Measurements from ENCODE around the gene COPS7A.
"Not testable (repeated sequence)": the region's sequence is repeated elsewhere in the genome, so short reads cannot be mapped to it uniquely, and the experiment has no call there.

Gene COPS7A

GRCh38 chr12:6701078-6701768 is 22.6 kb upstream of the COPS7A start:
- peak; percentile 28 for DNase-seq

GRCh38 chr12:6703631-6704030 is 20.2 kb upstream of the COPS7A start:
- DNase-seq, result no peak

- DNase-seq, result not testable (repeated sequence)
These were observed 15.5 kb upstream of the COPS7A start for GRCh38 chr12:6708351-6708750.

GRCh38 chr12:6708960-6709394 is 14.9 kb upstream of the COPS7A start:
- DNase-seq, result no peak

- not testable (repeated sequence) for DNase-seq
These were observed 7.6 kb upstream of the COPS7A start for GRCh38 chr12:6716031-6716873.

GRCh38 chr12:6716874-6717437 is 6.9 kb upstream of the COPS7A start:
- DNase-seq, result no peak

- no peak for DNase-seq
These were observed 983 bp upstream of the COPS7A start for GRCh38 chr12:6722863-6723262.

- DNase-seq, result no peak
These were observed 557 bp downstream of the COPS7A start for GRCh38 chr12:6724409-6724797.

- DNase-seq, result no peak
These were observed 1.5 kb downstream of the COPS7A start for GRCh38 chr12:6725350-6725749.

GRCh38 chr12:6729186-6729585 is 5.3 kb downstream of the COPS7A start:
- DNase-seq, result no peak

GRCh38 chr12:6730169-6730568 is 6.3 kb downstream of the COPS7A start:
- no peak for DNase-seq

- DNase-seq, result no peak
These were observed 10.9 kb downstream of the COPS7A start for GRCh38 chr12:6734506-6735387.

- peak; percentile 82 for DNase-seq
These were observed 11.8 kb downstream of the COPS7A start for GRCh38 chr12:6735448-6736191.

- DNase-seq, result no peak
These were observed 12.9 kb downstream of the COPS7A start for GRCh38 chr12:6736754-6737153.

- DNase-seq, result not testable (repeated sequence)
These were observed 18.2 kb downstream of the COPS7A start for GRCh38 chr12:6742080-6742479.

- DNase-seq, result no peak
These were observed 19.0 kb downstream of the COPS7A start for GRCh38 chr12:6742834-6743233.

GRCh38 chr12:6743300-6743699 is 19.5 kb downstream of the COPS7A start:
- not testable (repeated sequence) for DNase-seq

- DNase-seq, result no peak
These were observed 22.1 kb downstream of the COPS7A start for GRCh38 chr12:6745741-6746525.

GRCh38 chr12:6747216-6747615 is 23.4 kb downstream of the COPS7A start:
- no peak for DNase-seq

GRCh38 chr12:6748761-6749160 is 24.9 kb downstream of the COPS7A start:
- no peak for DNase-seq

GRCh38 chr12:6750506-6750905 is 26.7 kb downstream of the COPS7A start:
- no peak for DNase-seq

Measured in fibroblast of skin of back (primary cell).